ENCODE data around the gene C1QA. TPM values are rescaled to one million over a fixed set of nuclear protein-coding genes. Genes with fewer than 3 reads are reported as not detected.
A peak's percentile ranks its signal among the peaks of the same experiment; 100 is the strongest.

The C1QA gene
- total and polyA plus RNA-seq, 4 donors, result 23.3 to 66.2 (median 36.5) TPM

DNA sequence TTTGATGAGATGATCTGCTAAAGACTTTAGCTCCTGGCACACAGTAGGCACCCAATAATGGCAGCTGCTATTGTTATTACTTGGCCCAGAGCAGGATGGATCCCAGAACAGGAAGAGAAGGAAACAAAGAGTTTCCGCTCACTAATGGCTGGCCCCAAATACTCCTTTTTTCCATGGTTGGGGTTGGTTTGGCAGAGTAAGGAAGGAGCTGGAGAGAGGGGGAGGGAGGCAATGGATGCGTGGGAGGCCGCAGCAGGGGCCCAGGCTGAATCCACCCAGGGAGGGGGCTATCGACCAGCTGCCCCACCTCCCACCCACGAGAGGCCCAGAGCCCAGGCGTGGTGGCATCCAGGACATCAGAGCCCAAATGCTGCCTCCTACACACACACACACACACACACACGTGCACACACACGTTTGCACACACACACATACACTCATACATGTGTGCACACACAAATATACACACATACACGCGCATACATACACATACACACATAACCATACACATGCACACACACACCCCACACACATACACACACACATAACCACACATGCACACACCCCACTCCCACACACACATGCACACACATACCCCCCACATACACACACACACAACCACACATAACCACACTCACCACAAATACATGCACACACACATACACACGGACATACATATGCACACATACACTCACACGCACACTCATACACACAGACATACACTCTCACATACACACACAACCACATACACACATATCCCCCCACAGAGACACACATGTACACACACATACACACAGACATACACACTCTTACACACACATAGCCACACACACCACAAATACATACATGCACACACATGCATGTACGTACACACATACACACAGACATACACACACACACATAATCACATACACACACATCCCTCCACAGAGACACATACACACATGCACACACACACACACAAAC is 41.8 kb downstream of the C1QA start:
- H3K36me3 ChIP-seq (ENCODE audit: control insufficient read depth, insufficient read depth, low read length), result no peaks in the 10 kb centered on the region
- no peak overlapping the region for H3K4me3 ChIP-seq (ENCODE audit: low read depth, low read length)
- no peak for DNase-seq (ENCODE audit: low read depth in 4 of 6, low spot score in 6 of 6)
- 86% methylated on average over 10 of the region's 13 CpGs for WGBS (ENCODE audit: insufficient coverage)
- H3K27me3 ChIP-seq (ENCODE audit: control insufficient read depth, insufficient read depth, low read length), result no peaks in the 10 kb centered on the region
- peaks cover 42% of the 10 kb centered on the region for H3K4me1 ChIP-seq (ENCODE audit: control insufficient read depth, insufficient read depth, low read length)
- H3K27ac ChIP-seq (ENCODE audit: low read depth, low read length), result no peak overlapping the region
- H3K9me3 ChIP-seq (ENCODE audit: control insufficient read depth, insufficient read depth, low read length), result no peaks in the 10 kb centered on the region

DNA sequence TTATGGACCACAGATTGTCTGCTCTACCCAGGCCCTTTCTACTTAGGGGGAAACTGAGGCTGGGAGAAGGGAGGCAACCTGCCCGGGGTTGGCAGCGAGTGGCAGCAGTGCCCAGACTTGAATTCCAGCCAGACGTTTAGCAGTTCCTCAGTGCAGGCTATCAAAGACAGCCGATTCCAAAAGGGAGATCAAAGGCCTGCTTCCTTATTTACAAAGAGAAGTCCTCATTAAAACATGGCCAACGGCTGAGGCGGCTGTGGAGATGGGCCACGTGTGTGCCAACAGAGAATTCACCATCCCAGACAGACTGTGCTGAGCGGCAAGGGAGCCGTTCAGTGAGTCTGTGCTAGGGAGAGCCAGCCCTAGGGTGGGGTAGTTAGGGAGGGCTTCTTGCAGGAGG is 44.3 kb downstream of the C1QA start:
- Histone ChIP-seq H3K9me3 (ENCODE audit: control insufficient read depth, insufficient read depth, low read length) (no peaks in the 10 kb centered on the region), H3K4me3 (ENCODE audit: low read depth, low read length) (no peak overlapping the region), H3K4me1 (ENCODE audit: control insufficient read depth, insufficient read depth, low read length) (peaks cover 43% of the 10 kb centered on the region), H3K27ac (ENCODE audit: low read depth, low read length) (no peak overlapping the region), H3K36me3 (ENCODE audit: control insufficient read depth, insufficient read depth, low read length) (no peaks in the 10 kb centered on the region), H3K27me3 (ENCODE audit: control insufficient read depth, insufficient read depth, low read length) (no peaks in the 10 kb centered on the region)
- 30% methylated on average over 9 of the region's 9 CpGs for WGBS (ENCODE audit: insufficient coverage)
- DNase-seq (ENCODE audit: low read depth in 4 of 6, low spot score in 6 of 6), result peak in 2 of 6 donors; percentile 43 to 64

DNA sequence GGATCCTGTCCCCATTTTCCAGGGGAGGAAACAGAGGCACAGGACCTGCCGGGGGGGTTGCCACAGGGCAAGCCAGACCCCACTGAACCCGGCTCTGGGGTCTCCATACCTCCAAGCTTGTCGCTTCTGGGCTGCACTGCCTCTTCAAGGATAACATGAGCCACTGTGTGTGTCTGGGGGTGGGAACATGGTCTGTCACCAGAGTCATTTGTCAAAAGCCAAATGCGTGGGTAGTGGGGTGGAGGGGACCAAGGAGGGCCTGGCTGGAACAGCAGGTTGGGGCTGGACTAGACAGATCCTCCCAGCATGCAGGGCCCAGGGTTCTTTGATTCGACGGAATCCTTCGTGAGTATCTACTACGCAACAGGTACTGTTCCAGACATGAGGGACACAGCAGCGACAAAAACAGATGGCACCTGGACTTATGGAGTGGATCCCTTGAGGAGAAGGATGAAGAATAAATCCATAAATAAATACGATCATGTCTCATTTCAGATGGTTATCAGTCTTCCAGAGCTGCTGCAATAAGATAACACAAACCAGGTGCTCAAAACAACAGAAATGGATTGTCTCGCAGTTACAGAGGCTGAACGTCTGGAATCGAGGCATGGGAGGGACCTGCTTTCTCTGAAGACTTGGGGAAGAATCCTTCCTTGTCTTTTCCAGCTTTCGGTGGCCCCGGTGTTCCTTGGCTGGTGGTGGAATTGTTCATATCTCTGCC is 45.3 kb downstream of the C1QA start:
- Histone ChIP-seq H3K9me3 (ENCODE audit: control insufficient read depth, insufficient read depth, low read length) (no peaks in the 10 kb centered on the region), H3K27me3 (ENCODE audit: control insufficient read depth, insufficient read depth, low read length) (no peaks in the 10 kb centered on the region), H3K27ac (ENCODE audit: low read depth, low read length) (no peak overlapping the region), H3K4me1 (ENCODE audit: control insufficient read depth, insufficient read depth, low read length) (peaks cover 41% of the 10 kb centered on the region), H3K4me3 (ENCODE audit: low read depth, low read length) (no peak overlapping the region), H3K36me3 (ENCODE audit: control insufficient read depth, insufficient read depth, low read length) (no peaks in the 10 kb centered on the region)
- 78% methylated on average over 9 of the region's 15 CpGs for WGBS (ENCODE audit: insufficient coverage)
- no peak for DNase-seq (ENCODE audit: low read depth in 4 of 6, low spot score in 6 of 6)

DNA sequence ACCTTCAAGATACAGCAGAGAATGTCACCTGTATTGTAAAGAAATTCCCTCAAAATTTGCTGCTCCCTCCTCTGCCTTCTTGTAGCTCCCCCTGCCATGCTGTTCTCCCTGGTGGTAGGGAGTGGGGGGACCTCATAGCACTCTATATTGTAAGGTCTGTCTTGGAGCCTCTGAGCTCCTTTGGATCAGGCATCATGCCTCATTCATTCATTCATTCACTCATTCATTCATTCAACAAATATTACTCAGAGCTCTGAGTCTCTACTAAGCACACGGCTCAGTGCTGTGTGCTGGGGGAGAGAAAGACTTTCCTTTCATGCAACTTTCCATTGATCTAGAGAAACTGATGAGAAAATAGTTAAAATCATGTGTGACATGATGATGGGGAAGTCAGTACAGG is 47.1 kb downstream of the C1QA start:
- Histone ChIP-seq H3K27ac (ENCODE audit: low read depth, low read length) (no peak overlapping the region), H3K27me3 (ENCODE audit: control insufficient read depth, insufficient read depth, low read length) (no peaks in the 10 kb centered on the region), H3K4me1 (ENCODE audit: control insufficient read depth, insufficient read depth, low read length) (peaks cover 26% of the 10 kb centered on the region), H3K36me3 (ENCODE audit: control insufficient read depth, insufficient read depth, low read length) (no peaks in the 10 kb centered on the region), H3K4me3 (ENCODE audit: low read depth, low read length) (no peak overlapping the region), H3K9me3 (ENCODE audit: control insufficient read depth, insufficient read depth, low read length) (no peaks in the 10 kb centered on the region)
- DNase-seq (ENCODE audit: low read depth in 4 of 6, low spot score in 6 of 6), result no peak
- WGBS (ENCODE audit: insufficient coverage), result no CpG with 5 or more reads among the region's 1 CpG

DNA sequence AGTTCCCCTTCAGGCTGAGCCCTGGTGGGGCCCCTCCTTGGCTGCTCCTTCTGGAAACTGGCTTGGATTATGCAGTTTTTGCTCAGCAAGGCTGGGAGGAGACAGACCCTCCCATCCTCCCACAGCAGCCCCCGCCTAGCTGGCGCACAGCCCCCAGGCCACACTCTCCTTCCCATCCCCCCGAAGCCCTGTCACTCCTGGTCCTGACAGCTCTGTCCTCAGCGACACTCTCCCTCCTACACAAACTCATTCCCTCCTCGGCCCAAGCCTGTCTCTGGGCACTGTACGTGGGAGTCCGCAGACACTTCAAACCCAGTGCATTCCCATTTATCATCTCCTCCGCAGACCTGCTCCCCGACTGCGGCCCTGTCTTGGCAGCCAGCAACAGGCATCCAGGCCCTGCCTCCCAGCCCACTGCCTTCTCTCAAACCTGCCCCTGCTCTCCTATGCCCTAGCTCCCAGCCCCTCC is 49.2 kb downstream of the C1QA start:
- Histone ChIP-seq H3K4me1 (ENCODE audit: control insufficient read depth, insufficient read depth, low read length) (peaks cover 25% of the 10 kb centered on the region), H3K9me3 (ENCODE audit: control insufficient read depth, insufficient read depth, low read length) (no peaks in the 10 kb centered on the region), H3K27me3 (ENCODE audit: control insufficient read depth, insufficient read depth, low read length) (no peaks in the 10 kb centered on the region), H3K4me3 (ENCODE audit: low read depth, low read length) (no peak overlapping the region), H3K27ac (ENCODE audit: low read depth, low read length) (no peak overlapping the region), H3K36me3 (ENCODE audit: control insufficient read depth, insufficient read depth, low read length) (no peaks in the 10 kb centered on the region)
- DNase-seq (ENCODE audit: low read depth in 4 of 6, low spot score in 6 of 6), result peak in 2 of 6 donors; percentile 34 to 58
- 21% methylated on average over 10 of the region's 10 CpGs for WGBS (ENCODE audit: insufficient coverage)

DNA sequence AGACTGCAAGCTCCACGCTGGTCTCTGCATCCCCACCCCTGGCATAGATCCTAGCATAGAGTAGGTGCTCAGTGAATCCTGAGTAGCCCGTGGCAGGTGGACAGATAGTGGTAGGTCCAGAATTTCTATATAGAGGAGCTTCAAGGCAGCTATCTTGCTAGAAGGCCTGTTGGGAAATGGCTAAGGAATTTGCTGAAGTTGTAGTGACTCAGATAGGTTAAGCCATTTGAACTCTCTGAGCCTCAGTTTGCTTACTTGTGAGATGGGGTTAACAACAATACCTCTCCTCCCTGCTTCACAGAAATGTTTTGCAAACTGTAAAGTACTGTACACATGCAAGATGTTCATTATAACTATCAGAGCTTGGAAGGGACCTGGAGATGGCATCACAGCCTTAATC is 50.8 kb downstream of the C1QA start:
- no peaks in the 10 kb centered on the region for H3K9me3 ChIP-seq (ENCODE audit: control insufficient read depth, insufficient read depth, low read length)
- H3K36me3 ChIP-seq (ENCODE audit: control insufficient read depth, insufficient read depth, low read length), result no peaks in the 10 kb centered on the region
- H3K4me1 ChIP-seq (ENCODE audit: control insufficient read depth, insufficient read depth, low read length), result peaks cover 26% of the 10 kb centered on the region
- 100% methylated on average over 1 of the region's 2 CpGs for WGBS (ENCODE audit: insufficient coverage)
- DNase-seq (ENCODE audit: low read depth in 4 of 6, low spot score in 6 of 6), result no peak
- H3K27me3 ChIP-seq (ENCODE audit: control insufficient read depth, insufficient read depth, low read length), result no peaks in the 10 kb centered on the region
- H3K4me3 ChIP-seq (ENCODE audit: low read depth, low read length), result no peak overlapping the region
- H3K27ac ChIP-seq (ENCODE audit: low read depth, low read length), result no peak overlapping the region

DNA sequence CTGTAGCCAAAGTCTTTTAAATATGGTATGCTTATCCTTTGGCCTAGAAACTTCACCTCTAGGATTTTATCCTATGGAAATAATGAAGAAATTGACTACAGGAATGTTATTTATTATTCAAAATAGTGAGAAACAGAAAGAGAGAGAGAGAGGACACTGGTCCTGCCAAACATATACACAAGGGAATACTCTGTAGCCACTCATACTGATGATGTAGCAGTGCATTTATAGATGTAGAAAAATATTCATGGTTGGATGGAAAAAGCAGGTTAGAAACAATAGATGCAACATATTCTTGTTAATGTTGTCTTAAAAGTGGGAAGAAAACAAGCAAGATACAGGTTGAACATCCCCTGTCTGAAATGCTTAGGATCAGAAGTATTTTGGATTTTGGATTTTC is 52.0 kb downstream of the C1QA start:
- H3K36me3 ChIP-seq (ENCODE audit: control insufficient read depth, insufficient read depth, low read length), result no peaks in the 10 kb centered on the region
- H3K9me3 ChIP-seq (ENCODE audit: control insufficient read depth, insufficient read depth, low read length), result no peaks in the 10 kb centered on the region
- no peak overlapping the region for H3K4me3 ChIP-seq (ENCODE audit: low read depth, low read length)
- DNase-seq (ENCODE audit: low read depth in 4 of 6, low spot score in 6 of 6), result no peak
- H3K4me1 ChIP-seq (ENCODE audit: control insufficient read depth, insufficient read depth, low read length), result peaks cover 26% of the 10 kb centered on the region
- H3K27ac ChIP-seq (ENCODE audit: low read depth, low read length), result no peak overlapping the region
- H3K27me3 ChIP-seq (ENCODE audit: control insufficient read depth, insufficient read depth, low read length), result no peaks in the 10 kb centered on the region

Small RNA genes lying within 50 kb of the gene (small RNA-seq; reads per million reads assigned to genes)
- gene MIR6127 (ENCODE audit: low replicate concordance), result not detected

Other genes starting within 250 kb of the C1QA start
- 10 to 100 TPM; 13.6 to 18.0 TPM for gene ZBTB40, start 184.8 kb upstream of the C1QA start, total RNA-seq
- 10 to 100 TPM; 17.4 to 19.0 TPM for gene ZBTB40, start 184.8 kb upstream of the C1QA start, polyA plus RNA-seq (ENCODE audit: insufficient read length in 2 of 2)
- 1 to 10 TPM; 1.8 to 4.6 TPM for gene EPHA8, start 73.1 kb upstream of the C1QA start, total RNA-seq
- gene EPHA8, start 73.1 kb upstream of the C1QA start, polyA plus RNA-seq (ENCODE audit: insufficient read length in 2 of 2), result 10 to 100 TPM; 13.4 to 17.1 TPM
- 10 to 100 TPM; 35.3 to 39.7 TPM for gene C1QC, start 7.0 kb downstream of the C1QA start, total RNA-seq
- 10 to 100 TPM; 49.2 to 64.7 TPM for gene C1QC, start 7.0 kb downstream of the C1QA start, polyA plus RNA-seq (ENCODE audit: insufficient read length in 2 of 2)
- gene C1QB, start 16.6 kb downstream of the C1QA start, total RNA-seq, result 10 to 100 TPM; 39.1 to 44.5 TPM
- 10 to 100 TPM; 28.6 to 42.7 TPM for gene C1QB, start 16.6 kb downstream of the C1QA start, polyA plus RNA-seq (ENCODE audit: insufficient read length in 2 of 2)
- 10 to 100 TPM; 22.2 to 23.5 TPM for gene EPHB2, start 74.2 kb downstream of the C1QA start, total RNA-seq
- 10 to 100 TPM; 43.1 to 44.4 TPM for gene EPHB2, start 74.2 kb downstream of the C1QA start, polyA plus RNA-seq (ENCODE audit: insufficient read length in 2 of 2)

Data from spinal cord (tissue), 10 donors.